Glutamatergic neuron (in vitro differentiated cells): ENCODE data around the gene AOAH. TPM values are rescaled to one million over a fixed set of nuclear protein-coding genes. Genes with fewer than 3 reads are reported as not detected.
A peak's percentile ranks its signal among the peaks of the same experiment; 100 is the strongest.

ENCODE experiments used
- DNase-seq: peaks from one replicate; pipeline ENCODE4 v3.0.0; 2022
- H3K27ac Mint-ChIP-seq: one replicate; pipeline ENCODE4 v1.8.0; 2020; ENCODE audit warnings: mild to moderate bottlenecking, mixed read lengths, inconsistent platforms; ENCODE audit not compliant: unreplicated experiment
- H3K27me3 Mint-ChIP-seq: one replicate; pipeline ENCODE4 v1.8.0; 2020; ENCODE audit warnings: mild to moderate bottlenecking, moderate library complexity, mixed read lengths, inconsistent platforms; ENCODE audit not compliant: unreplicated experiment
- H3K36me3 Mint-ChIP-seq: one replicate; pipeline ENCODE4 v1.8.0; 2020; ENCODE audit warnings: mild to moderate bottlenecking, mixed read lengths, inconsistent platforms; ENCODE audit not compliant: unreplicated experiment
- H3K4me1 Mint-ChIP-seq: one replicate; pipeline ENCODE4 v1.8.0; 2020; ENCODE audit warnings: mild to moderate bottlenecking, low read depth, mixed read lengths, inconsistent platforms; ENCODE audit not compliant: unreplicated experiment
- H3K4me3 Mint-ChIP-seq: one replicate; pipeline ENCODE4 v1.8.0; 2020; ENCODE audit warnings: mild to moderate bottlenecking, mixed read lengths, inconsistent platforms; ENCODE audit not compliant: unreplicated experiment
- H3K9me3 Mint-ChIP-seq: one replicate; pipeline ENCODE4 v1.8.0; 2020; ENCODE audit warnings: mild to moderate bottlenecking, moderate library complexity, mixed read lengths, inconsistent platforms; ENCODE audit not compliant: unreplicated experiment
- CTCF ChIP-seq: fragments of 200-600 bp; sonication (generic); IDR thresholded peaks from one replicate; pipeline ENCODE4 v1.5.0; 2021; ENCODE audit not compliant: partially characterized antibody, unreplicated experiment
- total RNA-seq: library from RNA; stranded (reverse); fragmentation: NEBNext Ultra II Directional; extraction: Animal tissue kit (Norgen Biotek cat#: 25700); gene quantifications from one replicate; pipeline ENCODE4 v1.2.1, GENCODE V29; 2021; ENCODE audit not compliant: unreplicated experiment

Gene AOAH
- total RNA-seq, 1 donor from 2014 or later, result not detected

DNA sequence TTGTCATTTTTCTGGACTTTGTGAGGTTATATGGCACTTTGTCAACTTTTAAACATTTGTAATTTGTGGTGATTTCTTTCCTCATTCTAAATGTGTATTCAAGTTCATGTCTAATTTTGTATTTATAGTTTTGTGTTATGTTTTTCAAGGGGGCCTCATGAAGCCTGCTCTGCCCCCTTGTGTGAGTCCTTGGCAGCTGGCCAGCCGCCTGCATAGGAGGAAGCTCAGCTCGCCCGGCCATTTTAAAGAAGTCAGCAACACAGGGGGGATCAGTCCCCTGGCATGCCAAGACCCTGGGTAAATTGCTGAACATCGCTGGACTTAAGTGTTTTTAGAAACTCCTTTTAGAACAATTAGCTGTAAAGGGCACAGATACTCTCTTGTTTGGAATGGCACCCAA, 211.7 kb downstream of the AOAH start:
- H3K27ac Mint-ChIP-seq, result no peak overlapping the region
- no peaks in the 10 kb centered on the region for H3K36me3 Mint-ChIP-seq
- H3K9me3 Mint-ChIP-seq, result peaks cover 6% of the 10 kb centered on the region
- H3K4me1 Mint-ChIP-seq, result peaks cover 16% of the 10 kb centered on the region
- no peak overlapping the region for H3K4me3 Mint-ChIP-seq
- H3K27me3 Mint-ChIP-seq, result peaks cover 11% of the 10 kb centered on the region
- no peak for TF ChIP-seq CTCF
- no peak for DNase-seq

GRCh38 chr7:36509962-36510361, 214.3 kb downstream of the AOAH start:
- H3K27me3 Mint-ChIP-seq, result peaks cover 3% of the 10 kb centered on the region
- no peak for DNase-seq
- H3K9me3 Mint-ChIP-seq, result peaks cover 2% of the 10 kb centered on the region
- no peak overlapping the region for H3K27ac Mint-ChIP-seq
- TF ChIP-seq CTCF, result peak; percentile 9
- no peaks in the 10 kb centered on the region for H3K36me3 Mint-ChIP-seq
- H3K4me1 Mint-ChIP-seq, result peaks cover 8% of the 10 kb centered on the region
- H3K4me3 Mint-ChIP-seq, result no peak overlapping the region

DNA sequence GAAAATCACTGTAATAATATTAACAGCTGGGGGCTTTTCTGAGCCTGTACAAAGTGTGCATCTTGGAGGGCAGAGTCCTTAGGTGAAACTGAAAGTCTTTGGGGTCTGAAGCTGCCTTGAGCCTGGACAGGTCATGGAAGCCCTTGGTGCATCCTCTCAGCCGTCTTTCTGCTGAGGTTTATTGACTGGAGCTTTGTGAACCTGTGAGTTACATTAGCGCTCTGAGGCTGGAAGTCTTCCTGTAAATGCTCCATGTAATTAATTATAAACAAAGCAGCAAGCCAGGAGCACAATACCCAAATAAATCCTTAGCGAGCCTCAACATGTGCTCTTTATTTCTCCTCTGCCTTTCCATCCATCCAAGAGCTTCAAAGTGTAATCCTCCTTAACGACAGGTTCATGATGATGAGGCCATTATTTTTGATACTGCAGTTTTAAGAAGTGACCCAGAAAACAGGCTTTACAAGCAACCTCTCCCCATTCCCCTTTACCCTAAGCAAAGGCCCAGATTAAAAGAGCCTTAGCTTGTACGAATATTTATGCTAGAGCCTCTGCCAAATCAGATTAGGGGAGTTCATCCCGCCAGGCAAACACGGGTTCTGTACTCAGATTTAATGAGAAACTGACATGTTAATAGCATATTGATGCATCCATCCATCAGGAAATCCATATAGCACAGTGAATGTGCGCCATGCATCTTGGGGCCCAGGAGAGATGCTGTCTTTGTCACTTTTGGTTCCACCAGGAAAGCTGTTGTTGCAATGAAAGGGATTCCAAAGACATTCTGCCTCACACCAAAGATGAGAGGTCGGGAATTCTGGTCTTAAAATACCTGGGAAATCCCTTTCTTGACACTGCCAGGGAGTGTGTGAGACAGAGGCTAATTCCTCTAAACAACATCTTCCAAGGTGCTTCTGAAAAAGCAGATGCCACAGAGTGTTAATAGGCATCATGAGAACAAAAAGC, 216.5 kb downstream of the AOAH start:
- H3K9me3 Mint-ChIP-seq, result peaks cover under 1% of the 10 kb centered on the region
- no peak overlapping the region for H3K4me3 Mint-ChIP-seq
- H3K4me1 Mint-ChIP-seq, result no peaks in the 10 kb centered on the region
- peaks cover 13% of the 10 kb centered on the region for H3K36me3 Mint-ChIP-seq
- DNase-seq, result no peak
- TF ChIP-seq CTCF, result no peak
- H3K27me3 Mint-ChIP-seq, result peaks cover 1% of the 10 kb centered on the region
- H3K27ac Mint-ChIP-seq, result no peak overlapping the region

GRCh38 chr7:36506820-36507219, 217.5 kb downstream of the AOAH start:
- H3K27me3 Mint-ChIP-seq, result peaks cover 1% of the 10 kb centered on the region
- DNase-seq, result no peak
- no peak overlapping the region for H3K4me3 Mint-ChIP-seq
- H3K36me3 Mint-ChIP-seq, result peaks cover 13% of the 10 kb centered on the region
- TF ChIP-seq CTCF, result no peak
- H3K9me3 Mint-ChIP-seq, result no peaks in the 10 kb centered on the region
- no peaks in the 10 kb centered on the region for H3K4me1 Mint-ChIP-seq
- no peak overlapping the region for H3K27ac Mint-ChIP-seq
